ENCODE data around the gene NFIC.
"Not testable (repeated sequence)": the region's sequence is repeated elsewhere in the genome, so short reads cannot be mapped to it uniquely, and the experiment has no call there.

Gene NFIC

GRCh38 chr19:3338541-3339181 lies 27.7 kb upstream of the NFIC start:
- DNase-seq = no peak

- DNase-seq = no peak
Measured at GRCh38 chr19:3340340-3340739, 26.0 kb upstream of the NFIC start.

DNA sequence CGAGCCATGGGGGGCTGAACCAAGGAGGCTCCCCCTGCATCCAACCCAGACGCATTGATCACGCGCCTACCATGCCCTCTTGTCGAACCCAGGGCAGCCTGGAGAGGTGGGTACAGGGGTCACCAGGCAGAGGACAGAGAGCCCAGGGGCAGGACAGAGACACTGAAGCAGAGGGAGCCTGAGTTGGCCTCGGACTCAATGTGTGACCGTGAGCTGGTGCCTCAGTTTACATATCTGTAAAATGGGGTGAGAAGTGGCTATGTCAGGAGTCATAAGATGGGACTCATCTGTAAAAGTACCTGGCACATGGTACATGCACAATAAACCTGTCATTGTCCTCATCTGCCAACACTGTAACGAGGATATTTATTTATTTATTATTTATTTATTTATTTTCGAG lies 24.1 kb upstream of the NFIC start:
- DNase-seq = no peak

GRCh38 chr19:3342962-3343361 lies 23.4 kb upstream of the NFIC start:
- DNase-seq = not testable (repeated sequence)

DNA sequence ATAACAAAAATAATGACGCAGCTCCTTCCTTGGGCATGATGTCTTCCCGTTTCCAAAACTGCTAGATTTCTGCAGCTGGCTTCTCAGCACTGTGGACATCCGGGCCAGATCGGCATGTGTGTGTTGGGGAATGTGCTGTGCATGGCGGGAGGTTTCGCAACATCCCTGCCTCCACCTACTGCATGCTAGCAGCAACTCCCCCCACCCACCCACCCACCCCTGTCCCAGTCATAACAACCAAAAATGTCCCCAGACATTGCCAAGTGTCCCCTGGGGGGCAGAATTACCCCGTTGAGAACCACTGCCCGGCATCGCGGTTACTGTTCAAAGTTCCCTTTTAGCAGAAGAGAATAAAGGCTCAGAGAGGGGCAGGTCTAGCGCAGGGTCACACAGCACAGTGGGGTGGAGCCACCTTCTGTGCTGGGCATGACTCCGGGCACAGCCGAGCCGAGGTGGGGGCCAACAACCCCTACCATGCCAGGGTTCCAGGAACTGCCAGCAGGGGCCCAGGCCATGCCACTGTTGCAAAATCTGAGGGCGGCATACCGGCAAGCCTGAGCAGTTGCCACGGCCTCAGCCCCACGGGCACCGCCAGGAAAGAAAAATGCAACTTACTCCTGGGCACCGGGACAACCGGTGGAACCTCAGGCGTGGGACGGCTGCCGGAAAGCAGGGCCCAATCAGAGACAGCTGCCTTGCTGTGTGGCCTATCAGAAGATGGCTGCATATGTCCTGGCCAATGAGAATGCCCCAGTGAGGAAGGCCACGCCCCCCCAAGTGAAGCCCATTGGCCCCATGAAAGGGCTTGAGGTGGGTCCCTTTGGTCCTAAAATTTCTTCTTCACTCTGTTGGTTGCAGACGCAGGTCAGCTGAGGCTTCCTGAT lies 22.5 kb upstream of the NFIC start:
- peak; percentile 73 for DNase-seq

- no peak for DNase-seq
Measured at GRCh38 chr19:3344608-3345598, 21.5 kb upstream of the NFIC start.

DNA sequence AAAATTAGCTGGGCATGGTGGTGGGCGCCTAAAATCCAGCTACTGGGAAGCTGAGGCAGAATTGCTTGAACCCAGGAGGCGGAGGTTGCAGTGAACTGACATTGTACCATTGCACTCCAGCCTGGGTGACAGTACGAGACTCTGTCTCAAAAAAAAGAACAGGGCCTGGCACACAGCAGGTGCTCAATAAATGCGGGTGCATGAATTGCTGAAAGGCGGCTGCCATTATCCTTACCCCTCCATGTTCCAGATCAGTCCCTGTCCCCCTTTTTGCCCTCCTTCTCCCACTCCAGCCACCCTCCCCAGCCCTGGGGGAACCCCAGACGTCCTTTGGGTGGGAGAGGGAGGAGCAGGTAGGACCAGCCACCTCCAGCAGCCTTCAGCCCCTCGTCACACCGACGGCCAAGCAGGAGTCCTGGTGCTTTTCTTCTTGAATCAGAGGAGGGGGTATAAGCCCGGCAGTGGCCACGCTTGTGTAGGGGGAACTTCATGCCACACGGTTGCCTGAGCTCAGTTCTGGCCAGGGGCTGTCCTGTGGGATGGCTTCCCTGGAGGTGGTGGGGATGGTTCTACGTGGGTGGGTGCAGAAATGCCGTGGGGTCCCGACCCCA lies 20.4 kb upstream of the NFIC start:
- no peak for DNase-seq

DNA sequence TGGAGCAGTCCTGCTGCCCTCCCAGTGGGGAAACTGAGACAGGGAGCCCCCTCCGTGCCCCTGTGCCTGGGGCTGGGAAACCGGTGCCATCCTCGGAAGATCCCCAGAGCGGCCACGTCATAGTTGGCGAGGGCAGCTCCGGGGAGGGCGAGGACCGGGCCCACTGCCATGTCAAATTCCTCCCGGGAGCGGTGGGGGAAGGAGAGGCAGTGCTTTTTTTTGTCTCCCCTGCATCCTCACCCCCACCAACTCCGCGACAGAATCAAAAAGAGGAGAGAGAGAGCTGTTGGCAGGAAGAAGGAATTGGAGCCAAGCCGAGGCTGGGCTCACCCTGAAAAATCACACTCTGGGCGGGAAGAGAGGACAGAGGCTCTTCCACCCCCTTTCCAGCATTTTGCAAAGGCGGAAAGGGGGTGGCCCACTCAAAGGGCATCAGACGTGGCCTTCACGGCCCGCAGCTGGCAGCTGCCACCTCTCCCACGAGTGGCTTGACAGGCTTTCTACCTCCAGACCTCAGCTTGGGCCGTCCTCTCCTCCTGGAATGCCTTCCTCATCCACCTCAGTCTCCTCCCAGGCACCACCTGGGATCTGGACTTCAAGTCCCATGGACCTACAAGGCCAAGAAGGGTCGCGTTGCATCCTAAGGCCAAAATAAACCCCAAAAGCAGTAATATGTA lies 19.6 kb upstream of the NFIC start:
- peak; percentile 52 for DNase-seq

GRCh38 chr19:3348042-3348441 lies 18.3 kb upstream of the NFIC start:
- DNase-seq = no peak

DNA sequence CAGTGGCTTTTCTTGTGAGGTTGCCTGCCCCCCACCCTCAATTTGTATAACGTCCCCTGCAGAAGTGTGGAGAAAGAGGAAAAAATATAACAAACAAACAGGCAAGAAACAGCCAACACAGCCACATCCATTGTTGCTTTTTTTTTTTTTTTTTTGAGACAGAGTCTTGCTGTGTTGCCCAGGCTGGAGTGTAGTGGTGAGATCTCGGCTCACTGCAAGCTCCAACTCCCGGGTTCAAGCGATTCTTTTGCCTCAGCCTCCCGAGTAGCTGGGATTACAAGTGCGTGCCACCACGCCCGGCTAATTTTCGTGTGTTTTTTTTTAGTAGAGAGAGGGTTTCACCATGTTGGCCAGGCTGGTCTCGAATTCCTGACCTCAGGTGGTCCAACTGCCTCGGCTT lies 17.9 kb upstream of the NFIC start:
- DNase-seq = not testable (repeated sequence)

DNA sequence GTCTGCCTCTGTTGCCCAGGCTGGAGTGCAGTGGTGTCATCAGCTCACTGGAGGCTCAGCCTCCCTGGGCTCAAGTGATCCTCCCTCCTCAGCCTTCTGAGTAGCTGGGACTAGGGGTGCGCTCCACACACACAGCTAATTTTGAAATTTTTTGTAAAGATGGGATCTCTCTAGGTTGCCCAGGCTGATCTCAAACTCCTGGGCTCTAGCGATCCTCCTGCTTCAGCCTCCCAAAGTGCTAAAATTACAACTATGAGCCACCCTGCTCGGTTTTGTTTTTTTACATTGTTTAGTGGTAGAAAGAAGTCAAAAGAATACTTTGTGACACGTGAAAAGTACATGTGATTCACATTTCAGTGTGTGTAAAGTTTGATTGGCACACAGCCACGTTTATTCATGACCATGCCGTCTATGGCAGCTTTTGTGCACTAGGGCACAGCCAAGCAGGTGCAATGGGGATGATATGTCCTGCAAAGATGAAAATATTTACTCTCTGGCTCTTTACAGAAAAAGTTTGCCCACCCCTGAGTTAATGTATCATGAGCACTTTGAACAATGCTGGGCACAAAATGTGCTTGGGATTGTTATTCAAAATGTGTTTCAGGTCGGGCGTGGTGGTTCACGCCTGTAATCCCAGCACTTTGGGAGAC lies 16.2 kb upstream of the NFIC start:
- peak; percentile 24 for DNase-seq

DNA sequence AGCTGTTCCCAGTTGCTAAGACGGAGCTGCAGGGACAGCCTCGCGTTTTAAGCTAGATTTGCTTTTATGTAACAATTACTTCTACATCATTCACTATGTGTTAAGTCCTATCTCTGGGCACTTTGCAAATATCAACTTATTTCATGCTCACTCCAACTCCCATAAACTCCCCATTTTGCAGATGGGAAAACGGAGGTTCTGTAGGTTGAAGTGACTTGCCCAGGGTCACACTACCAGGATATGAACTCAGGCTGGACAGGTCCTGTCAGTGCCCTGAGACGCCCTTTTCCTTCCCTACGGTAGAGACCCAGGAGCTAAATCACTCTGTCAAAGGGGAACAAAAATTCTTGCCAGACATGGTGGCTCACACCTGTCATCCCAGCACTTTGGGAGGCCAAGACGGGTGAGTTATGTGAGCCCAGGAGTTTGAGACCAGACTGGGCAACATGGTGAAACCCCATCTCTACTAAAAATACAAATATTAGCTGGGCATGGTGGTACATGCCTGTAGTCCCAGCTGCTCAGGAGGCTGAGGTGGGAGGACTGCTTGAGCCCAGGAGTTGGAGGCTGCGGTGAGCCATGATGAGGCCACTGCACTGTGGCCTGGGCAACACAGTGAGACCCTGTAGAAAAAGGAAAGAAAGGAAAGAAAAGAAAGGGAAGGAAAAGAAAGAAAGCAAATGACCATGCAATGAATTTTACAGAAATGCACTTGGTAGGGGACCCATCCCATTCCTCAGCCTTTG lies 14.5 kb upstream of the NFIC start:
- no peak for DNase-seq

DNA sequence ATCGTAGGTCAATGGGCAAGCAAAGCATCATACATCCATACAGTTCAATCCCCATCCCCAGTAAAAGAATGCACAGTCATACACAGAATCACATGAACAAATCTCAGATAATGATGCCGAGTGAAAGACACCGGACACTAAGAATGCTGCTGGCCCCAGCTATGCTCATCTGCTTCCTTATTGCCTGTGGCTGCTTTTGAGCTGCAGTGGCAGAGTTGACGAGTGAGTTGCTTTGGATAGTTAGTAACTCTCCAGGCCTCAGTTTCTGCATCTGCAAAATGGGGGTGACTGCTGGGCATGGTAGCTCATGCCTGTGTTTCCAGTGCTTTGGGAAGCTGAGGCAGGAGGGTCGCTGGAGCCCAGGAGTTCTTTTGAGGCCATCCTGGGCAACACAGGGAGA lies 12.9 kb upstream of the NFIC start:
- DNase-seq = no peak

- DNase-seq = no peak
Measured at GRCh38 chr19:3356805-3357204, 9.6 kb upstream of the NFIC start.

GRCh38 chr19:3357271-3357991 lies 9.0 kb upstream of the NFIC start:
- DNase-seq = no peak

DNA sequence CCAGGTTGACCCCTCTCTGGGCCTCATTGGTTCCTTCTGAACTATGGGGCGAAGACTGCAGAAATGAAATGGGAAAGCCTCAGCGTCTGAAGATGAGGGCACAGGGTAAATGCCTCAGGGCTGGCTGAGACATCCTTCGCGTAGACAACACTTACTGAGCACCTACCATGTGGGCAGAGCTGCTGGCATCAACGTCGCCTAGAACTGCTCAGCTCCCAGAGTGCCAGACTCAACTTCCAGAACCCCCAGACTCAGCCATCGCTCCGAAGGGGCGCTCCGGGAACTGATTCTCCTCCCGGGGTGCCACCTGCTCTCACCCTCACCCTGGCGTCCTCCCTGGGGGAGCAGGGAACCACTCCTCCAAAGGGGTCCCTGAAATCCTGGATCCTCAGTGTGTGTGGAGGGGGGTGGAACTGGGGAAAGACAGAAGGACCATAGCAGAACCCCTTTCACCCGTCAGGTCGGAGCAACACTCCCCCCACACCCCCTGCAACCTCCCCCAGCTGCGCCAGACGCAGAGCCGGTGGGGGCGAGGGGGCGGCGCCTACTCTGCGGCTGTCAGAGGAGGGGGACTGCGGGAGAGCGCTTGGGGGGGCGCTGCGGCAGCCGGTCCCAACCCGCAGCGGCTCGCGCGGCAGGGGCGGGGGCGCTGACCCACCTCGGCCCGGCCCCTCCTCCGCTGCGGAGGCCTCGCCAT lies 8.2 kb upstream of the NFIC start:
- no peak for DNase-seq

DNA sequence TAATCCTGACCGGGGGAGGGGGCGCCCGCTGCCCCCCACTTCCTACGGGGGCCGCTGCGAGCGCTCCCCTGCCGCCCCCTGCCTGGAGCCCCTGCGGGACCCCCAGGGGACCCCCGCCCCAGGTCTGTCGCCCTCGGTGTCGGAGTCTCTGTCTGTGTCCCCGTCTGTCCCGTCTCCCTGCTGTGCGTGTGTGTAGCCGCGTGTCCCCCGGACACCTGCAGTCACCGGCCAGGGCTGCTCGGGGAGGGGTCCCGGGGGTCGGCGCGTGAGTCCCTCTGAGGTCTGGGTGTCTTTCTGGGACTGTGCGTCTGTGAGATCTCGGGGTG lies 7.7 kb upstream of the NFIC start:
- DNase-seq = no peak

DNA sequence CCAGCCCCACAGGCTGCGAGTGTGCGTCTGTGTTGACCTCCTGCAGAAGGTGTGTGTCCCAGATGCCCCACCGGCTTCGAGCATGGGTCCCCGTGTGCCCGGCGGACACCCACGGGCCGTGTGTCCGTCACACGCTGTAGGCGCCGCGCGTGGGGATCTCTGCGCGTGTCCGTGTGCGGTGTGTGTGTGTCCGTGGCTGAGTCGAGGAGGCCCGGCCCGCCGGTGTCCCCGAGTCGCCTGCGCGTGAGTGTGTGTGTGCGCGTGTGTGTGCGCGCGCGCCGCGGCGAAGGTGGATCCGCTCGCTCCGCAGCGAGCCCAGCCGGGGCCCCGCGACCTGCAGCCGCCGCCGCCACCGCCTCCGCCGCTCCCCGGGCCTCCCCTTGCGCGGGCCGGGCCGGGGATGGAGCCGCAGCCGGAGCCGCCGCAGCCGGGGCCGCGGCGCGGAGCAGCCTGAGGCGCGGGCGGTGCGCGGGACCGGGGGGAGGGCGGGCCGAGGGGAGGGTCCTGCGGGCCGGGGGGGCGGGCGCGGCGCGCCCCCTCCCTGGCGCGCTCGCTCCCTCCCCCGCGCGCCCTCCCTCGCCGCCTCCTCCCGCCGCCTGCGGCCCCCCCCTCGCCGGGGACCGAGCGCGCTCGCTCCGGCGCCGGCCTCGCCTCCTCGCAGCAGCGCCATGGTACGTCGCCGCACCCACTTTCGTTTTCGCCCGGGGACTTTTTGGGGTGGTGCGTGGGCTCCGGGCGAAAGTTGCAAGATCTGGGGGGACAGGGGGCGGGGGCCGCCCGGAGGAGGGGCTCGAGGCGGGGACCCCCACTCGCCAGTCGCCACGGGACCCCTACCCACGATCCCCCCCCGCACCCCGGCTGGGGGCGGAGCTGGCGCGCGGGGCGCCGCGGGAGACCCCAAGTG lies 7.1 kb upstream of the NFIC start:
- DNase-seq = peak; percentile 50
